Colonic mucosa (tissue), 4 donors: Measurements from ENCODE around the gene CACNA1A. TPM values are rescaled to one million over a fixed set of nuclear protein-coding genes. Genes with fewer than 3 reads are reported as not detected.

Experiments
- DNase-seq: peaks from one replicate; pipeline ENCODE4 v3.0.0-alpha.2; 2020
- H3K27ac ChIP-seq: fragments of 200-600 bp; one replicate; pipeline ENCODE4 v1.8.0; 2021
- H3K27me3 ChIP-seq: fragments of 200-600 bp; one replicate; pipeline ENCODE4 v1.8.0; 2021
- H3K36me3 ChIP-seq: fragments of 200-600 bp; one replicate; pipeline ENCODE4 v1.8.0; 2021
- H3K4me1 ChIP-seq: fragments of 200-600 bp; one replicate; pipeline ENCODE4 v1.8.0; 2021; ENCODE audit warnings: mild to moderate bottlenecking
- H3K4me3 ChIP-seq: fragments of 200-600 bp; one replicate; pipeline ENCODE4 v1.8.0; 2021
- H3K9ac ChIP-seq, 2 donors: one replicate each; pipeline ENCODE4 v1.7.0; 2013; ENCODE audit warnings: control low read depth in 2 of 2, low read depth in 2 of 2, low read length in 2 of 2
- H3K9me3 ChIP-seq: fragments of 200-600 bp; one replicate; pipeline ENCODE4 v1.8.0; 2021
- intact Hi-C: fragments of 100-400 bp; cut with DNase I; formaldehyde crosslinking; loops from one replicate; pipeline ENCODE4 v1.14.1; 2022
- total RNA-seq, 2 donors: library from RNA; stranded (reverse); fragmentation: NEBNext Ultra II Directional in 1 of 2; extraction: Animal tissue kit (Norgen Biotek cat#: 25700) in 1 of 2; gene quantifications; one replicate each; pipeline ENCODE4 v1.2.1, GENCODE V29; 2021
- TF ChIP-seq, protein P1 (sequence below): fragments of 200-600 bp; IDR thresholded peaks from one replicate; pipeline ENCODE4 v1.8.0; 2022; ENCODE audit warnings: antibody characterized with exemption, mild to moderate bottlenecking
- donor health status: healthy.
- donor health status: DM: no; HTN: no; CAD: no.
- donor health status: DM: no; HTN: no; CAD: no.

The CACNA1A gene
- total RNA-seq, 2 donors from 2014 or later, result 4.9 to 6.1 TPM

DNA sequence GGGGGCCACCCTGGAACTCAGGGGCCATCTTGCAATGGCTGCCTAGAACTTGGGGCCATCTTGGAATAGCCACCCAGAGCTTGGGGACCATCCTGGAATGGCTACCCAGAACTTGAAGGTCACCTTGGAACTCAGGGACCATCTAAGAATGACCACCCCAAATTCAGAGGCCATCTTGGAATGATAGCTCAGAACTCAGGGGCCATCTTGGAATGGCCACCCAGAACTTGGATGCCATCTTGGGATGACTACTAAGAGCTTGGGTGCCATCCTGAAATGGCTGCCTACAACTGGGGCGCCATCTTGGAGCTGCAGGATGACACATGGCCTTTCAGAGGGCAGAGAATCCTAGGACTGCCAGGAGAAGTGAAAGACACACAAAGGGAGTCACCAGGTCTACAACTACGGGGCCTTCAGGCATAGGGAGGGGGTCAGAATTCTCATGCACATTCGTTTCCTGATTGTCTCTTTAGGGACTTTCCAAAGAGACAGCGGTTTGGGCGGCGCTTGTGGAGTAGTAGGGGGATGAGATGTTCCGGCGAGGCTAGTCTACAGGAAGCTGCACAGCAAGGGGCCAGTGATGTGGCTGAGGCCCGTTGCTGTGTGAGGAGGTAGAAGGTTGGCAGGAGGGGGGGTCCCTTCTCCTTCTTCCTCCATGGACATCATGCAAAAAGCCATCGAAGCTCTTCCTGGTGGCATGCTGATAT is 231.1 kb downstream of the CACNA1A start:
- Histone ChIP-seq H3K4me1 (no peaks in the 10 kb centered on the region), H3K9ac (no peak overlapping the region), H3K36me3 (no peaks in the 10 kb centered on the region), H3K27me3 (no peaks in the 10 kb centered on the region), H3K4me3 (no peak overlapping the region), H3K27ac (no peak overlapping the region), H3K9me3 (no peaks in the 10 kb centered on the region)
- TF ChIP-seq, protein P1, sequence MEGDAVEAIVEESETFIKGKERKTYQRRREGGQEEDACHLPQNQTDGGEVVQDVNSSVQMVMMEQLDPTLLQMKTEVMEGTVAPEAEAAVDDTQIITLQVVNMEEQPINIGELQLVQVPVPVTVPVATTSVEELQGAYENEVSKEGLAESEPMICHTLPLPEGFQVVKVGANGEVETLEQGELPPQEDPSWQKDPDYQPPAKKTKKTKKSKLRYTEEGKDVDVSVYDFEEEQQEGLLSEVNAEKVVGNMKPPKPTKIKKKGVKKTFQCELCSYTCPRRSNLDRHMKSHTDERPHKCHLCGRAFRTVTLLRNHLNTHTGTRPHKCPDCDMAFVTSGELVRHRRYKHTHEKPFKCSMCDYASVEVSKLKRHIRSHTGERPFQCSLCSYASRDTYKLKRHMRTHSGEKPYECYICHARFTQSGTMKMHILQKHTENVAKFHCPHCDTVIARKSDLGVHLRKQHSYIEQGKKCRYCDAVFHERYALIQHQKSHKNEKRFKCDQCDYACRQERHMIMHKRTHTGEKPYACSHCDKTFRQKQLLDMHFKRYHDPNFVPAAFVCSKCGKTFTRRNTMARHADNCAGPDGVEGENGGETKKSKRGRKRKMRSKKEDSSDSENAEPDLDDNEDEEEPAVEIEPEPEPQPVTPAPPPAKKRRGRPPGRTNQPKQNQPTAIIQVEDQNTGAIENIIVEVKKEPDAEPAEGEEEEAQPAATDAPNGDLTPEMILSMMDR, result no peak
- no peak for DNase-seq
- intact Hi-C loops, result loop anchor here (5.0 kb wide), 1 partner anchor 157 kb away; no protein-coding TSS in a partner anchor

DNA sequence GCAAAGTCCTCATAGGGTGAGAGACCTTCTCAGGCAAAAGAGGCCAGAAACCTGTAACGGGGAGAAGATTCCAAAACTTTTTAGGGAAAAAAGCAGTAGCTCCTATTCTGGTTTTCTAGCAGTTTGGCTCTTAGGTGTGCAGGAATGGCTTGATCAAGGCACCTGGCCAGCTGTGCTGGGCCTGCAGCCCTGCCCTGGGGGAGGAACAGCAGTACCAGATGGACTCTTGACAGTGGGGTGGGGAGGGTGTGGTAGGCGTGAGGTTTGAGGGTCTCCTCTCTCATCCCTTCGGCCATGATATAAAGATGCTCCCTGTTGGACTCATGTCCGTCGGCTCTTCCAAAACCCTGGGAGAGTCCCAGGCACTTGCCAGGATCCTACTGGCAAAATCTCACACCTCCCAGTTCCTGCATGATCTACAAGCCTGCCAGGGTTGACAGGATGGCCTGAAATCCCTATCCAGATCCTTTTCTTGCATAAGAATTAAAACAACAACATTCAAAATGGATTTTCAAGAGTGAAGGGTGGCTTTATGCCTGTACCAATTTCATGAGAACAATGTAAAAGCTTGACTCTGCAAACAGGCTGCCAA is 235.7 kb downstream of the CACNA1A start:
- DNase-seq, result no peak
- H3K4me3 ChIP-seq, result no peak overlapping the region
- no peaks in the 10 kb centered on the region for H3K9me3 ChIP-seq
- H3K27me3 ChIP-seq, result no peaks in the 10 kb centered on the region
- no peak overlapping the region for H3K9ac ChIP-seq
- TF ChIP-seq, protein P1, result no peak
- intact Hi-C loops, result no loop called here
- H3K4me1 ChIP-seq, result no peaks in the 10 kb centered on the region
- no peaks in the 10 kb centered on the region for H3K36me3 ChIP-seq
- H3K27ac ChIP-seq, result no peak overlapping the region

DNA sequence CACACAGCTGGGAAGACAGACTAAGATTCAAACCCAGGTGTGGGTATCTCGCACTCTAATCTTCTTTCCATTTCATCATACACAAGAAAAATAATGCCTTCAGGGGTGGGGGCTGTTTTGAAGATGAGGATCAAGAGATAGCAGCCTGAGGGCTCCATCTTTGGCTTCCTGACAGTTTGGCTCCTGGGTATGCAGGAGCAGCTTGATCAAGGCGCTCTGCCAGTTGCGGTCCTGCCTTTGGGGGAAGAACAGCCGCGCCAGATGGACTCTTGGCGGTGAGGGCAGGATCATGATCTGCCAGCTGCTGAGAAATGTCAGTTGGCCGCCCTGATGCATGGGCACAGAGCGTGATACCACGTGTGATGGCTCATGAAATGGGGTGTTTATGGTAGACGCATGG is 236.9 kb downstream of the CACNA1A start:
- no peak overlapping the region for H3K9ac ChIP-seq
- intact Hi-C loops, result no loop called here
- H3K9me3 ChIP-seq, result no peaks in the 10 kb centered on the region
- no peak overlapping the region for H3K27ac ChIP-seq
- TF ChIP-seq, protein P1, result no peak
- H3K4me1 ChIP-seq, result no peaks in the 10 kb centered on the region
- no peaks in the 10 kb centered on the region for H3K27me3 ChIP-seq
- DNase-seq, result no peak
- no peaks in the 10 kb centered on the region for H3K36me3 ChIP-seq
- no peak overlapping the region for H3K4me3 ChIP-seq

DNA sequence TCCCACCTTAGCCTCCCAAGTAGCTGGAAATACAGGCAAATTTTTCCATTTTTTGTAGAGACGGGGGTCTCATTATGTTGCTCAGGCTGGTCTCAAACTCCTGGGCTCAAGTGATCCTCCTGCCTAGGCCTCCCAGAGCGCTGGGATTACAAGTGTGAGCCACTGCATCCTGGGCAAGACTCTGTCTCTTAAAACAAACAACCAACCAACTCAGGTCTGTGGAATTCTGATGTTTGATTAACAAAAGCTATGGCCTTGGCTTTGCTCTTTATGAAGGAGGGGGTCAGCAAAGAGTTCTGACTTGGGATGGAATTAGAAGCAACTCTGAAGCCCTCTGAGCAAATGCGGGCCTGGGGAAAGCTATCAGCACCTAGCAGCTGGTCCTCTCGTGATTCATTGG is 238.4 kb downstream of the CACNA1A start:
- Histone ChIP-seq H3K27ac (no peak overlapping the region), H3K36me3 (no peaks in the 10 kb centered on the region), H3K27me3 (no peaks in the 10 kb centered on the region), H3K9me3 (no peaks in the 10 kb centered on the region), H3K9ac (no peak overlapping the region), H3K4me1 (no peaks in the 10 kb centered on the region), H3K4me3 (no peak overlapping the region)
- DNase-seq, result no peak
- TF ChIP-seq, protein P1, result no peak
- intact Hi-C loops, result no loop called here

DNA sequence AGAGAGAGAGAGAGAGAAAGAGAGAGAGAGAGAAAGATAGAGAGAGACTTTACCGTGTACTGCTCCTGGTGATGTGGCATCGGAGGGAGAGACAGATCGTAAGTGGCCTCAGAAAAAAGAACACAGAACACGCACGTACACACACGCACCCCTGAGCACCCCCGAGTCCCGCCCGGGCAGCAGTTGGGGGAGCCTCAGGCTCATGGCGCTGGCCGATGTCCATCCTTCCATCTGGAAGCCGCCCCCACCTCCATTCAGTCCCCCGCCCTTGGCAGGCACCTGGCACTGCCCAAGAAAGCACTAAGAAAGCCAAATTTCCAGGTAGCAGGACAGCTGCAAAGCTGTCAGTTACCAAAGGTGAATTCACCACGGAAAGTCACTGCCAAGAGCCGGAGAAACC is 239.1 kb downstream of the CACNA1A start:
- intact Hi-C loops, result no loop called here

More for the DNA sequence above, 239.1 kb downstream of the CACNA1A start:
- no peak overlapping the region for H3K9ac ChIP-seq
- H3K27ac ChIP-seq, result no peak overlapping the region
- TF ChIP-seq, protein P1, result no peak
- no peak for DNase-seq
- no peaks in the 10 kb centered on the region for H3K36me3 ChIP-seq
- H3K4me3 ChIP-seq, result no peak overlapping the region
- no peaks in the 10 kb centered on the region for H3K4me1 ChIP-seq
- H3K9me3 ChIP-seq, result no peaks in the 10 kb centered on the region
- H3K27me3 ChIP-seq, result no peaks in the 10 kb centered on the region
